Measurements from ENCODE around the gene PLD4.

DNA sequence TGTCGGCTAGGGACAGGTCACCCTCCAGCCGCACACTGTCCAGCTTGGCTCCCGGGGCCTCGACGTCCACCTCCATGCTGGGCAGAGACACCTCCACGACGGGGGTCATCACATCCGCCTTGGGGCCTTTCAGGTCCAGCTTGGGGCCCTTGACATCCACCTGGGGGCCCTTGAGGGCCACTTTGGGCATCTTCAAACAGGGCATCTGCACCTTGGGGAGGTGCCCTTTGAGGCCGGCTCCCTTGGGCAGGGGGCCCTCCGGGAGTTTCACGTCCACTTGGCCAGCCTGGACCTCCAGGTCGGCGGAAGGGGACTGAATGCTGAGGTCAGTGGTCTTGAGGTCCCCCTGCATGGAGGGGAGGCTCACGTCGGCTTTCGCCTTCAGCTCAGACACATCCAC is 17.9 kb downstream of the PLD4 start:
- TF ChIP-seq, protein P1, sequence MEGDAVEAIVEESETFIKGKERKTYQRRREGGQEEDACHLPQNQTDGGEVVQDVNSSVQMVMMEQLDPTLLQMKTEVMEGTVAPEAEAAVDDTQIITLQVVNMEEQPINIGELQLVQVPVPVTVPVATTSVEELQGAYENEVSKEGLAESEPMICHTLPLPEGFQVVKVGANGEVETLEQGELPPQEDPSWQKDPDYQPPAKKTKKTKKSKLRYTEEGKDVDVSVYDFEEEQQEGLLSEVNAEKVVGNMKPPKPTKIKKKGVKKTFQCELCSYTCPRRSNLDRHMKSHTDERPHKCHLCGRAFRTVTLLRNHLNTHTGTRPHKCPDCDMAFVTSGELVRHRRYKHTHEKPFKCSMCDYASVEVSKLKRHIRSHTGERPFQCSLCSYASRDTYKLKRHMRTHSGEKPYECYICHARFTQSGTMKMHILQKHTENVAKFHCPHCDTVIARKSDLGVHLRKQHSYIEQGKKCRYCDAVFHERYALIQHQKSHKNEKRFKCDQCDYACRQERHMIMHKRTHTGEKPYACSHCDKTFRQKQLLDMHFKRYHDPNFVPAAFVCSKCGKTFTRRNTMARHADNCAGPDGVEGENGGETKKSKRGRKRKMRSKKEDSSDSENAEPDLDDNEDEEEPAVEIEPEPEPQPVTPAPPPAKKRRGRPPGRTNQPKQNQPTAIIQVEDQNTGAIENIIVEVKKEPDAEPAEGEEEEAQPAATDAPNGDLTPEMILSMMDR (IDR thresholded peaks at IDR 0.05): no peak
- no peak for TF ChIP-seq POLR2A (IDR thresholded peaks at IDR 0.05)

All from body of pancreas (tissue), 4 donors.